Gastrocnemius medialis (tissue), 4 donors: ENCODE results near the gene KIRREL3. TPM values are rescaled to one million over a fixed set of nuclear protein-coding genes. Genes with fewer than 3 reads are reported as not detected.

Experiments used
- ATAC-seq, 2 donors: fragments of 150-250 bp; one replicate each; pipeline ENCODE4 v1.9.1; 2016
- DNase-seq, 2 donors: peaks; one replicate each; pipeline ENCODE4 v3.0.0-alpha.2; 2019
- H3K27ac ChIP-seq, 4 donors: fragments of 200-600 bp; sonication (generic); 1 replicate in 1 of 4; 2 replicates in 3 of 4; pipeline ENCODE4 v1.5.1; 2016 to 2018; ENCODE audit warnings: mild to moderate bottlenecking in 2 of 4, moderate library complexity in 1 of 4
- H3K27me3 ChIP-seq, 3 donors: fragments of 200-600 bp; sonication (generic) in 2 of 3; 1 replicate in 1 of 3; 2 replicates in 2 of 3; pipeline versions ENCODE4 v1.5.1 to v1.6.0; 2016 to 2019; ENCODE audit warnings: mild to moderate bottlenecking in 1 of 3, moderate library complexity in 1 of 3
- H3K36me3 ChIP-seq, 2 donors: fragments of 200-600 bp; sonication (generic) in 1 of 2; one replicate each; pipeline ENCODE4 v1.5.1; 2017 to 2018
- H3K4me1 ChIP-seq, 2 donors: fragments of 200-600 bp; sonication (generic) in 1 of 2; one replicate each; pipeline ENCODE4 v1.5.1; 2016 to 2017; ENCODE audit warnings: mild to moderate bottlenecking in 2 of 2
- H3K4me3 ChIP-seq, 4 donors: fragments of 200-600 bp; sonication (generic) in 3 of 4; 1 replicate in 1 of 4; 2 replicates in 3 of 4; pipeline ENCODE4 v1.5.1; 2016 to 2019; ENCODE audit warnings: mild to moderate bottlenecking in 2 of 4
- H3K9me3 ChIP-seq, 3 donors: fragments of 200-600 bp; sonication (generic) in 2 of 3; 1 replicate in 1 of 3; 2 replicates in 2 of 3; pipeline ENCODE4 v1.5.1; 2016 to 2019
- CTCF ChIP-seq, 5 experiments: fragments of 450-650 bp in 3 of 5; fragments of 200-600 bp in 2 of 5; sonication (generic) in 2 of 5; IDR thresholded peaks in 4 of 5; conservative IDR thresholded peaks in 1 of 5; 1 replicate in 4 of 5; 2 replicates in 1 of 5; pipeline ENCODE4 v1.5.1; 2016 to 2019; ENCODE audit warnings: antibody characterized with exemption in 5 of 5, mild to moderate bottlenecking in 3 of 5, moderate library complexity in 3 of 5
- POLR2A ChIP-seq, 2 donors: fragments of 450-650 bp; IDR thresholded peaks; one replicate each; pipeline ENCODE4 v1.6.1; 2017; ENCODE audit warnings: antibody characterized with exemption in 2 of 2, mild to moderate bottlenecking in 2 of 2, moderate library complexity in 2 of 2
- in situ Hi-C, 4 donors: fragments of 200-750 bp; cut with MboI; loops; one replicate each; pipeline versions ENCODE4 v1.15.0 to v1.8.0; 2017; ENCODE audit warnings: low sequenced_read_pairs in 4 of 4
- intact Hi-C: fragments of 100-400 bp; cut with DNase I; formaldehyde crosslinking; loops from one replicate; pipeline ENCODE4 v1.15.1; 2023; ENCODE audit warnings: low total_unique reads
- total RNA-seq, 4 donors: library from RNA; depleted of rRNA; stranded (reverse); fragments of >200 nt; gene quantifications; one replicate each; pipeline versions ENCODE4 v1.1.0 to v1.2.3, GENCODE V29; 2016

Gene KIRREL3
- total RNA-seq, 4 donors from 2014 or later, result 0.10 TPM; not detected in 3

GRCh38 chr11:126722956-126723664 is 277.5 kb downstream of the KIRREL3 start:
- Histone ChIP-seq H3K36me3 (no peaks in the 10 kb centered on the region), H3K27ac (no peak overlapping the region), H3K4me1 (no peaks in the 10 kb centered on the region), H3K4me3 (no peak overlapping the region), H3K27me3 (no peaks in the 10 kb centered on the region), H3K9me3 (no peaks in the 10 kb centered on the region)
- in situ Hi-C loops, result no loop called here
- ATAC-seq (no peak), DNase-seq (no peak)
- no peak for TF ChIP-seq CTCF (IDR thresholded peaks at IDR 0.05 in 4 of 5, conservative IDR thresholded peaks at IDR 0.05 in 1 of 5)
- TF ChIP-seq POLR2A (IDR thresholded peaks at IDR 0.05), result no peak
- intact Hi-C loops, result no loop called here

- no peaks in the 10 kb centered on the region for H3K4me1 ChIP-seq
- in situ Hi-C loops (no loop called here), intact Hi-C loops (no loop called here)
- TF ChIP-seq POLR2A (IDR thresholded peaks at IDR 0.05), result no peak
- no peak for TF ChIP-seq CTCF (IDR thresholded peaks at IDR 0.05 in 4 of 5, conservative IDR thresholded peaks at IDR 0.05 in 1 of 5)
- no peak for ATAC-seq
- no peaks in the 10 kb centered on the region for H3K36me3 ChIP-seq
- H3K27me3 ChIP-seq, result no peaks in the 10 kb centered on the region
- H3K4me3 ChIP-seq, result no peak overlapping the region
- no peaks in the 10 kb centered on the region for H3K9me3 ChIP-seq
- no peak overlapping the region for H3K27ac ChIP-seq
- no peak for DNase-seq
Observed at GRCh38 chr11:126722006-126722736, 278.4 kb downstream of the KIRREL3 start.

- in situ Hi-C loops, result no loop called here
- DNase-seq (no peak), ATAC-seq (no peak)
- Histone ChIP-seq H3K4me3 (no peak overlapping the region), H3K27me3 (no peaks in the 10 kb centered on the region), H3K27ac (no peak overlapping the region), H3K4me1 (no peaks in the 10 kb centered on the region), H3K9me3 (no peaks in the 10 kb centered on the region), H3K36me3 (no peaks in the 10 kb centered on the region)
- TF ChIP-seq CTCF (IDR thresholded peaks at IDR 0.05 in 4 of 5, conservative IDR thresholded peaks at IDR 0.05 in 1 of 5), result no peak
- no peak for TF ChIP-seq POLR2A (IDR thresholded peaks at IDR 0.05)
- intact Hi-C loops, result no loop called here
Observed at GRCh38 chr11:126720539-126721235, 279.9 kb downstream of the KIRREL3 start.

GRCh38 chr11:126719740-126720139 is 280.8 kb downstream of the KIRREL3 start:
- DNase-seq (no peak), ATAC-seq (peak in 1 of 2 donors; percentile 33)
- Histone ChIP-seq H3K36me3 (no peaks in the 10 kb centered on the region), H3K4me3 (no peak overlapping the region), H3K27me3 (no peaks in the 10 kb centered on the region), H3K27ac (no peak overlapping the region), H3K9me3 (no peaks in the 10 kb centered on the region), H3K4me1 (no peaks in the 10 kb centered on the region)
- TF ChIP-seq POLR2A (IDR thresholded peaks at IDR 0.05) (no peak), CTCF (IDR thresholded peaks at IDR 0.05 in 4 of 5, conservative IDR thresholded peaks at IDR 0.05 in 1 of 5) (no peak)
- in situ Hi-C loops, result loop anchor here in 1 of 4 donors (10.0 kb wide), 1 partner anchor 265 kb away; no protein-coding TSS in a partner anchor
- intact Hi-C loops, result no loop called here
